ENCODE measurements around the gene DLG2. TPM values are rescaled to one million over a fixed set of nuclear protein-coding genes. Genes with fewer than 3 reads are reported as not detected.

The DLG2 gene
- total RNA-seq, 1 experiment from 2014 or later, result 17.5 TPM

- H3K27ac Mint-ChIP-seq, result no peak overlapping the region
- no peaks in the 10 kb centered on the region for H3K9me3 Mint-ChIP-seq
- no peaks in the 10 kb centered on the region for H3K36me3 Mint-ChIP-seq
- ChIA-PET CTCF (no interaction called here), POLR2A (no interaction called here)
- ATAC-seq (no peak), DNase-seq (ENCODE audit: low spot score) (no peak)
- no peak overlapping the region for H3K4me3 Mint-ChIP-seq
- TF ChIP-seq ZSCAN18 (CRISPR knock-in tag; IDR thresholded peaks at IDR 0.05) (no peak), ETV6 (CRISPR knock-in tag; IDR thresholded peaks at IDR 0.05) (no peak), ESRRA (CRISPR knock-in tag; IDR thresholded peaks at IDR 0.05; ENCODE audit: borderline replicate concordance) (no peak), GRHL2 (CRISPR knock-in tag; IDR thresholded peaks at IDR 0.05; ENCODE audit: insufficient replicate concordance, severe bottlenecking) (no peak), ZNF512 (CRISPR knock-in tag; IDR thresholded peaks at IDR 0.05; ENCODE audit: borderline replicate concordance) (no peak), FOXK1 (CRISPR knock-in tag; IDR thresholded peaks at IDR 0.05) (no peak), FOXJ3 (CRISPR knock-in tag; IDR thresholded peaks at IDR 0.05; ENCODE audit: borderline replicate concordance) (no peak), ZNF396 (CRISPR knock-in tag; IDR thresholded peaks at IDR 0.05; ENCODE audit: borderline replicate concordance) (no peak), NR3C1 (CRISPR knock-in tag; conservative IDR thresholded peaks at IDR 0.05; ENCODE audit: low read depth) (no peak), EMX1 (CRISPR knock-in tag; IDR thresholded peaks at IDR 0.05) (no peak), IRF2 (CRISPR knock-in tag; IDR thresholded peaks at IDR 0.05; ENCODE audit: borderline replicate concordance, low read depth) (no peak), ATF3 (CRISPR knock-in tag; conservative IDR thresholded peaks at IDR 0.05) (no peak), MYBL2 (CRISPR knock-in tag; IDR thresholded peaks at IDR 0.05) (no peak), ATF6 (CRISPR knock-in tag; IDR thresholded peaks at IDR 0.05) (no peak), E2F1 (CRISPR knock-in tag; IDR thresholded peaks at IDR 0.05) (no peak), CBFB (CRISPR knock-in tag; IDR thresholded peaks at IDR 0.05; ENCODE audit: low read depth) (no peak), IRF1 (CRISPR knock-in tag; IDR thresholded peaks at IDR 0.05) (no peak), SP1 (CRISPR knock-in tag; conservative IDR thresholded peaks at IDR 0.05) (no peak), CTCF (IDR thresholded peaks at IDR 0.05) (no peak), ZBTB43 (CRISPR knock-in tag; IDR thresholded peaks at IDR 0.05) (no peak)
- H3K4me1 Mint-ChIP-seq, result peaks cover 20% of the 10 kb centered on the region
- no peaks in the 10 kb centered on the region for H3K27me3 Mint-ChIP-seq (ENCODE audit: low read depth)
Measured at GRCh38 chr11:83643115-83643514, 1984.0 kb downstream of the DLG2 start.

All from WTC11 (cell line).